ENCODE measurements around the gene PSRC1.

GRCh38 chr1:109255678-109256077 lies 27.3 kb downstream of the PSRC1 start:
- no peak for TF ChIP-seq CTCF (IDR thresholded peaks at IDR 0.05)
- TF ChIP-seq POLR2AphosphoS5 (IDR thresholded peaks at IDR 0.05; ENCODE audit: low read depth, low read length) = no peak
- TF ChIP-seq YY1 (IDR thresholded peaks at IDR 0.05; ENCODE audit: low read depth) = no peak
- TF ChIP-seq MAX (IDR thresholded peaks at IDR 0.05; ENCODE audit: low read depth) = no peak
- TF ChIP-seq ZBTB33 (IDR thresholded peaks at IDR 0.05; ENCODE audit: borderline replicate concordance, low read depth) = no peak

All from SK-N-SH (cell line).